ENCODE measurements around the gene IFIT1B. TPM values are rescaled to one million over a fixed set of nuclear protein-coding genes. Genes with fewer than 3 reads are reported as not detected.
"Not testable (repeated sequence)": the region's sequence is repeated elsewhere in the genome, so short reads cannot be mapped to it uniquely, and the experiment has no call there.

Gene IFIT1B
- total RNA-seq, 1 donor from 2014 or later, result 4.9 TPM

GRCh38 chr10:89348481-89348880 lies 29.4 kb upstream of the IFIT1B start:
- DNase-seq, result no peak

- DNase-seq, result no peak
These were observed 28.9 kb upstream of the IFIT1B start for GRCh38 chr10:89348975-89349374.

- DNase-seq, result not testable (repeated sequence)
These were observed 27.1 kb upstream of the IFIT1B start for GRCh38 chr10:89350631-89351315.

- peak; percentile 28 for DNase-seq
These were observed 26.5 kb upstream of the IFIT1B start for GRCh38 chr10:89351412-89351779.

- peak; percentile 57 for DNase-seq
These were observed 25.9 kb upstream of the IFIT1B start for GRCh38 chr10:89351780-89352597.

GRCh38 chr10:89352802-89353201 lies 25.1 kb upstream of the IFIT1B start:
- no peak for DNase-seq

GRCh38 chr10:89355394-89355931 lies 22.4 kb upstream of the IFIT1B start:
- DNase-seq, result peak; percentile 27

GRCh38 chr10:89357096-89357495 lies 20.8 kb upstream of the IFIT1B start:
- DNase-seq, result no peak

- no peak for DNase-seq
These were observed 19.9 kb upstream of the IFIT1B start for GRCh38 chr10:89357975-89358374.

GRCh38 chr10:89360157-89360556 lies 17.7 kb upstream of the IFIT1B start:
- DNase-seq, result no peak

GRCh38 chr10:89362929-89363328 lies 14.9 kb upstream of the IFIT1B start:
- DNase-seq, result no peak

GRCh38 chr10:89363729-89364442 lies 14.0 kb upstream of the IFIT1B start:
- no peak for DNase-seq

GRCh38 chr10:89364531-89364930 lies 13.3 kb upstream of the IFIT1B start:
- no peak for DNase-seq

GRCh38 chr10:89367529-89367928 lies 10.3 kb upstream of the IFIT1B start:
- DNase-seq, result no peak

GRCh38 chr10:89368129-89368528 lies 9.7 kb upstream of the IFIT1B start:
- DNase-seq, result no peak

GRCh38 chr10:89369156-89370105 lies 8.4 kb upstream of the IFIT1B start:
- peak; percentile 23 for DNase-seq

GRCh38 chr10:89371079-89371478 lies 6.8 kb upstream of the IFIT1B start:
- DNase-seq, result no peak

- no peak for DNase-seq
These were observed 5.9 kb upstream of the IFIT1B start for GRCh38 chr10:89371987-89372386.

- DNase-seq, result peak; percentile 90
These were observed 3.7 kb upstream of the IFIT1B start for GRCh38 chr10:89373916-89374711.

- DNase-seq, result no peak
These were observed 3.1 kb upstream of the IFIT1B start for GRCh38 chr10:89374713-89375141.

GRCh38 chr10:89379103-89379502 lies 1.2 kb downstream of the IFIT1B start:
- DNase-seq, result no peak
